Mucosa of descending colon (tissue), 3 donors: ENCODE measurements around the gene DPP3. TPM values are rescaled to one million over a fixed set of nuclear protein-coding genes. Genes with fewer than 3 reads are reported as not detected.
A peak's percentile ranks its signal among the peaks of the same experiment; 100 is the strongest.
"Not testable (repeated sequence)": the region's sequence is repeated elsewhere in the genome, so short reads cannot be mapped to it uniquely, and the experiment has no call there.

ENCODE experiments used
- ATAC-seq: fragments of 200-7000 bp; cut with Tn5 transposase; one replicate; pipeline ENCODE4 v1.9.1; 2020; ENCODE audit warnings: mild to moderate bottlenecking, moderate library complexity
- DNase-seq, 3 donors: peaks; one replicate each; pipeline ENCODE4 v3.0.0-alpha.2; 2020
- H3K36me3 ChIP-seq: fragments of 200-600 bp; one replicate; pipeline ENCODE4 v1.8.0; 2021; ENCODE audit warnings: low read depth, mild to moderate bottlenecking
- H3K4me1 ChIP-seq: fragments of 200-600 bp; one replicate; pipeline ENCODE4 v1.8.0; 2021; ENCODE audit warnings: low read depth, mild to moderate bottlenecking
- H3K4me3 ChIP-seq: fragments of 200-600 bp; one replicate; pipeline ENCODE4 v1.8.0; 2021; ENCODE audit warnings: mild to moderate bottlenecking
- H3K9me3 ChIP-seq: fragments of 200-600 bp; one replicate; pipeline ENCODE4 v1.8.0; 2021; ENCODE audit warnings: mild to moderate bottlenecking
- CTCF ChIP-seq: fragments of 200-600 bp; IDR thresholded peaks from one replicate; pipeline ENCODE4 v1.8.0; 2022; ENCODE audit warnings: antibody characterized with exemption, mild to moderate bottlenecking
- intact Hi-C, 2 donors: fragments of 100-400 bp; cut with DNase I in 1 of 2; cut with micrococcal nuclease in 1 of 2; formaldehyde crosslinking; loops; one replicate each; pipeline versions ENCODE4 v1.11.0 to v1.11.1; 2022; cut with DNase I, micrococcal nuclease
- long read RNA-seq, 2 donors: library from polyadenylated mRNA; unstranded; transcript quantifications; one replicate each; pipeline ENCODE4 v2.0.0, GENCODE V29; 2019 to 2021
- total RNA-seq, 3 donors: library from RNA; stranded (reverse); fragmentation: NEBNext Ultra II Directional in 2 of 3; extraction: Animal tissue kit (Norgen Biotek cat#: 25700) in 2 of 3; gene quantifications; one replicate each; pipeline versions ENCODE4 v1.2.1 to v1.2.4, GENCODE V29; 2021 to 2023
- donor health status: DM: no; HTN: no; CAD: no; lungs with moderate emphysema.
- donor health status: DM: no; HTN: no; CAD: no.
- donor health status: DM: no; HTN: yes; CAD: no.

The DPP3 gene
- total RNA-seq, result 10 to 100 TPM; 37.9 to 92.2 (median 75.5) TPM
- long read RNA-seq, donor 1, transcript DPP3-211 (18 exons, 3,078 nt), result major isoform, 18 of 57 reads
- long read RNA-seq, donor 1, transcript DPP3-209 (18 exons, 2,974 nt), result minor isoform, 12 of 57 reads
- long read RNA-seq, donor 1, partial matches to known transcripts, result 14 of 57 reads
- long read RNA-seq, donor 1, other reads (novel, unspliced or antisense), result 13 of 57 reads
- long read RNA-seq, donor 2, transcript DPP3-209 (18 exons, 2,974 nt), result major isoform, 15 of 36 reads
- long read RNA-seq, donor 2, transcript DPP3-211 (18 exons, 3,078 nt), result minor isoform, 12 of 36 reads
- long read RNA-seq, donor 2, partial matches to known transcripts, result 4 of 36 reads
- long read RNA-seq, donor 2, other reads (novel, unspliced or antisense), result 5 of 36 reads

GRCh38 chr11:66480117-66480938 is at the start of gene DPP3:
Gene DPP3, plus strand, starts transcription at chr11:66480434. Its CDS starts 1,767 bp downstream, at chr11:66482201.
- peak; percentile 98 to 99 (median 98) for DNase-seq
- Histone ChIP-seq H3K4me3 (peak within 1 kb of the TSS; percentile 54), H3K36me3 (no peaks in the 10 kb centered on the region), H3K9me3 (no peaks in the 10 kb centered on the region), H3K4me1 (peaks cover 4% of the 10 kb centered on the region)
- no peak for TF ChIP-seq CTCF
- peak; percentile 96 for ATAC-seq
- intact Hi-C loops, result no loop called here

GRCh38 chr11:66431287-66431686 is 48.9 kb upstream of the DPP3 start:
- H3K4me1 ChIP-seq, H3K4me3 ChIP-seq, ATAC-seq, H3K36me3 ChIP-seq, H3K9me3 ChIP-seq, DNase-seq, intact Hi-C loops: not testable (repeated sequence)

- intact Hi-C loops, H3K4me1 ChIP-seq, H3K36me3 ChIP-seq, H3K9me3 ChIP-seq, ATAC-seq, DNase-seq, H3K4me3 ChIP-seq: not testable (repeated sequence)
Observed at GRCh38 chr11:66431871-66432329, 48.3 kb upstream of the DPP3 start.

- Histone ChIP-seq H3K9me3 (no peaks in the 10 kb centered on the region), H3K36me3 (no peaks in the 10 kb centered on the region), H3K4me1 (no peaks in the 10 kb centered on the region), H3K4me3 (no peak overlapping the region)
- no peak for ATAC-seq
- no peak for TF ChIP-seq CTCF
- no peak for DNase-seq
- intact Hi-C loops, result no loop called here
Observed at GRCh38 chr11:66432597-66432996, 47.6 kb upstream of the DPP3 start.

GRCh38 chr11:66437979-66438503 is 42.2 kb upstream of the DPP3 start:
- H3K36me3 ChIP-seq, result no peaks in the 10 kb centered on the region
- H3K4me1 ChIP-seq, result no peaks in the 10 kb centered on the region
- DNase-seq (no peak), ATAC-seq (peak; percentile 33)
- no peak for TF ChIP-seq CTCF
- intact Hi-C loops, result no loop called here
- H3K9me3 ChIP-seq, result peaks cover 1% of the 10 kb centered on the region
- peak overlapping the region; percentile 71 for H3K4me3 ChIP-seq

- intact Hi-C loops, result no loop called here
Observed at GRCh38 chr11:66438504-66439466, 41.4 kb upstream of the DPP3 start, which contains the start of gene MRPL11. Gene MRPL11, minus strand, starts transcription at chr11:66438848. Its CDS starts 94 bp downstream, at chr11:66438754.

GRCh38 chr11:66440101-66440939 is 39.9 kb upstream of the DPP3 start:
- H3K9me3 ChIP-seq, ATAC-seq, H3K36me3 ChIP-seq, intact Hi-C loops, DNase-seq, H3K4me1 ChIP-seq, H3K4me3 ChIP-seq: not testable (repeated sequence)

More at GRCh38 chr11:66438504-66439466, 41.4 kb upstream of the DPP3 start, which contains the start of gene MRPL11:
- DNase-seq (peak; percentile 89 to 99 (median 95)), ATAC-seq (peak; percentile 100)
- Histone ChIP-seq H3K36me3 (no peaks in the 10 kb centered on the region), H3K9me3 (peaks cover 9% of the 10 kb centered on the region), H3K4me1 (no peaks in the 10 kb centered on the region), H3K4me3 (peak within 1 kb of the TSS; percentile 71)
- TF ChIP-seq CTCF, result peak; percentile 62

- H3K9me3 ChIP-seq, H3K36me3 ChIP-seq, H3K4me3 ChIP-seq, H3K4me1 ChIP-seq, DNase-seq, ATAC-seq, intact Hi-C loops: not testable (repeated sequence)
Observed at GRCh38 chr11:66440940-66441282, 39.3 kb upstream of the DPP3 start.
